ENCODE data around the gene RIPOR2. TPM values are rescaled to one million over a fixed set of nuclear protein-coding genes. Genes with fewer than 3 reads are reported as not detected.

The RIPOR2 gene
- total RNA-seq, 1 donor from 2014 or later: 19.4 TPM

DNA sequence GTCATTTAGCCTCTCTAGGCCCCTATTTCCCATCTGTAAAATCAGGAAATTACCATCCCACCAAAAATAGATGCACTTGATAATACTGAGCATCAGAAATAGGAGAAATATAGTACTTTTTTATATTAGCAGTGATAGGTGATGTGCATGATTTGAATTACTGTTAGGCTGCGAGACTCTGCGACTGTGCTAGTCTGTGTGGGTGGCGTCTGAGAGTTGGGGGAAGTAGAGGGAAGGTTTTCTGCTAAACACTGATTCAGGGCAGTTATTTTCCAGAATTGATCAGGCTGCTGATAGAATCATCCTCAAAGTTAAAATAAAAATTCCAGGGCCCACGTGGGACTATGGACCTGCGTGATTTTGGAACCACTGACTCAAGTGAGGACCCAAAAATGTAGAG is 76.6 kb downstream of the RIPOR2 start:
- intact Hi-C loops (cut with DNase I): loop anchor here (5.0 kb wide), 1 partner anchor 213 kb away; no protein-coding TSS in a partner anchor
- Histone ChIP-seq H3K9me3 (no peaks in the 10 kb centered on the region), H3K4me1 (peaks cover 30% of the 10 kb centered on the region), H3K27me3 (no peaks in the 10 kb centered on the region), H3K27ac (peak overlapping the region; percentile 65), H3K4me3 (no peak overlapping the region), H3K36me3 (peaks cover 0 to 39% of the 10 kb centered on the region in 2 donors)
- no peak for TF ChIP-seq CTCF (IDR thresholded peaks at IDR 0.05)
- TF ChIP-seq POLR2A (IDR thresholded peaks at IDR 0.05): no peak
- no peak for TF ChIP-seq POLR2AphosphoS5 (IDR thresholded peaks at IDR 0.05; ENCODE audit: insufficient read depth in 1 of 2, low read depth in 1 of 2)
- no peak for DNase-seq (ENCODE audit: extremely low spot score in 2 of 2)

GRCh38 chr6:24858177-24858653 is 77.5 kb downstream of the RIPOR2 start:
- intact Hi-C loops (cut with DNase I): loop anchor here (5.0 kb wide), 1 partner anchor 214 kb away; no protein-coding TSS in a partner anchor
- Histone ChIP-seq H3K36me3 (peaks cover 0 to 37% of the 10 kb centered on the region in 2 donors), H3K9me3 (no peaks in the 10 kb centered on the region), H3K27me3 (no peaks in the 10 kb centered on the region), H3K4me1 (peaks cover 29% of the 10 kb centered on the region), H3K27ac (peak overlapping the region; percentile 65), H3K4me3 (no peak overlapping the region)
- no peak for DNase-seq (ENCODE audit: extremely low spot score in 2 of 2)
- peak in 1 of 2 donors; percentile 85 for TF ChIP-seq POLR2AphosphoS5 (IDR thresholded peaks at IDR 0.05; ENCODE audit: insufficient read depth in 1 of 2, low read depth in 1 of 2)
- no peak for TF ChIP-seq POLR2A (IDR thresholded peaks at IDR 0.05)

DNA sequence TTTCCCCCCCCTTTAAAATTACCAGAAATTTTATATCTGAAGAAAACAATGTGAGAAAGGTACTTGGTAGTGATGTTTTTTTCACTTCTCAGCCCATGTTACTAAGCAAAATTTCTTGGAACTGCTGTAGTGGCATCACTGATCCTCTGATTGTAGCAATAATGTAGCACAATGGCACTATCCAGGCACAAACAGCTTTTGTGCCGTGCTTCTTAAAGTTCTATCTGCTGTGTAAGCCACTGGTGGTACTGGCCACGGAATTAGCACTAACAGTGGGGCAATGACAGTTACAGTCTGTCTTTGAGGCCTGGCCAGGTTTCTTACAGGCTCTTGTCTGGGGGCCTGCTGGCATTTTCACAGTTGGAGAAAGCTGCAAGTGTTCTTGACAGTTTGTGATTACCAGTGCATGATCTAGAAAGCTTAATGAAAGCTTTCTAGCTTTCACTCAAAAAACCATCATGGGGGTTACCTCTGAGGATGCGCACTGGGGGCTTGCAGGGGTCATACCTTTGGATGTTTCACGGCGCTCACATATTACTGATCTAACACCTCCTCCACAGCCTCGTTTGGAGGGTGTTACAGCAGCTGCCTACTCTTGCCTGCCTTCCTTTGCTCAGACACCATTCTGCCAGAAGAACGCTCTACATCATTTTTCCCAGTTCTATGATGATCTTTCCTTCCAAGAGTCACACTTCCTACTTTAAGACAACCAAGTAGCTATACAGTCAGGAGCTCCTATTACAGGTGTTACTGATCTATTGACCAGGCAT is 78.7 kb downstream of the RIPOR2 start:
- Histone ChIP-seq H3K36me3 (peaks cover 0 to 39% of the 10 kb centered on the region in 2 donors), H3K4me3 (no peak overlapping the region), H3K4me1 (peaks cover 29% of the 10 kb centered on the region), H3K27me3 (no peaks in the 10 kb centered on the region), H3K27ac (peak overlapping the region; percentile 16), H3K9me3 (no peaks in the 10 kb centered on the region)
- no peak for DNase-seq (ENCODE audit: extremely low spot score in 2 of 2)
- intact Hi-C loops (cut with DNase I): loop anchor here (5.0 kb wide), 1 partner anchor 215 kb away; no protein-coding TSS in a partner anchor
- no peak for TF ChIP-seq POLR2AphosphoS5 (IDR thresholded peaks at IDR 0.05; ENCODE audit: insufficient read depth in 1 of 2, low read depth in 1 of 2)
- no peak for TF ChIP-seq CTCF (IDR thresholded peaks at IDR 0.05)
- TF ChIP-seq POLR2A (IDR thresholded peaks at IDR 0.05): no peak

GRCh38 chr6:24856246-24856599 is 79.5 kb downstream of the RIPOR2 start:
- H3K4me3 ChIP-seq: no peak overlapping the region
- H3K4me1 ChIP-seq: peaks cover 29% of the 10 kb centered on the region
- no peaks in the 10 kb centered on the region for H3K9me3 ChIP-seq
- DNase-seq (ENCODE audit: extremely low spot score in 2 of 2): no peak
- intact Hi-C loops (cut with DNase I): loop anchor here (5.0 kb wide), 1 partner anchor 216 kb away; no protein-coding TSS in a partner anchor
- H3K27me3 ChIP-seq: no peaks in the 10 kb centered on the region
- TF ChIP-seq POLR2A (IDR thresholded peaks at IDR 0.05) (no peak), POLR2AphosphoS5 (IDR thresholded peaks at IDR 0.05; ENCODE audit: insufficient read depth in 1 of 2, low read depth in 1 of 2) (no peak), CTCF (IDR thresholded peaks at IDR 0.05) (no peak)
- H3K36me3 ChIP-seq: peaks cover 0 to 43% of the 10 kb centered on the region in 2 donors
- H3K27ac ChIP-seq: no peak overlapping the region

DNA sequence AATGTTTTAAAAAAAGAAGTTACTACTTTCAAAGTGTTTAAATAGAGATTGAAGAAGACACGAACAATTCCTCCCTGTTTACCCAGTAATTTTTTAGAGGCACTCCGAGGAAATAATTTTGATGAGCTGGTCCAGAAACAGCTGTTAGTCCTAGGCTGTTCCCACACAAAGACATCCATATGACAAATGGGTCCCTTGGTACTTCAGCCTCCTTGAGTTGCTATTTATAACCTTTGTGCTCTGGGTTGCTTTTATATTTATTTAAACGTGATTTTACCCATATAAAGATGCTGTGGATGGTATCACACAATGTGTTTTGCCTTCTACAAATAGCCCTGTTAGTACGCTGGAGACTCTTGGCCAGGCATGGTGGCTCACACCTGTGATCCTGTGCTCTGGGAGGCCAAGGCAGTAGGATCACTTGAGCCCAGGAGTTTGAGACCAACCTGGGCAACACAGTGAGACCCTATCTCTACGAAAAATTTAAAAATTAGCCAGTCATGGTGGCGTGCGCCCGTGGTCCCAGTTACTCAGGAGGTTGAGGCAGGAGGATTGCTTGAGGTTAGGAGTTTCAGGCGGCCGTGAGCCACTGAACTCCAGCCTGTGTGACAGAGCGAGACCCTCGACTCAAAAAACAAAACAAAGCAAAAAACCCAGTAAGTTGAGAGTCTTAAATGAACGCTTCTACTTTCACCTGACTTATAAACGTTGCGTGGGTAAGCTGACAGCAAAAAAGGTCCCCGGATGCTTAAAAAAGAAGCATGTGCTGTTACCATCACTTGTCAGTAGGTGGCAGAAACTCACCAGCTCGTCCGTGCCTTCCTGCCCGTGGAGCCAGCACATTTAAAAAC is 80.1 kb downstream of the RIPOR2 start:
- H3K4me1 ChIP-seq: peaks cover 29% of the 10 kb centered on the region
- DNase-seq (ENCODE audit: extremely low spot score in 2 of 2): no peak
- H3K27me3 ChIP-seq: no peaks in the 10 kb centered on the region
- peak; percentile 60 to 83 (median 76) for TF ChIP-seq CTCF (IDR thresholded peaks at IDR 0.05)
- TF ChIP-seq POLR2AphosphoS5 (IDR thresholded peaks at IDR 0.05; ENCODE audit: insufficient read depth in 1 of 2, low read depth in 1 of 2): no peak
- no peak overlapping the region for H3K4me3 ChIP-seq
- H3K36me3 ChIP-seq: peaks cover 0 to 37% of the 10 kb centered on the region in 2 donors
- no peaks in the 10 kb centered on the region for H3K9me3 ChIP-seq
- intact Hi-C loops (cut with DNase I): loop anchor here (5.0 kb wide), 1 partner anchor 217 kb away; no protein-coding TSS in a partner anchor
- H3K27ac ChIP-seq: peak overlapping the region; percentile 59
